GM23338 (cell line): Measurements from ENCODE around the gene TOR2A. TPM values are rescaled to one million over a fixed set of nuclear protein-coding genes. Genes with fewer than 3 reads are reported as not detected.

ENCODE experiments used
- polyA plus RNA-seq: library from polyadenylated mRNA; unstranded; fragments of >200 nt; fragmentation: Nextera tagmentation; extraction: Ambion mirVana; gene quantifications from 2 replicates; pipeline ENCODE4 v1.2.1, GENCODE V29; 2016
- total RNA-seq: library from RNA; depleted of rRNA; stranded (reverse); fragments of >200 nt; shearing (Covaris generic); gene quantifications from 2 replicates; pipeline ENCODE4 v1.2.3, GENCODE V29; 2014; rRNA removed

TOR2A gene
- total and polyA plus RNA-seq, 2 experiments from 2014 or later: 14.4 to 23.5 TPM

Other genes starting within 250 kb of the TOR2A start
- 48.6 and 76.4 TPM in 2 replicates for gene STXBP1, start 123.0 kb downstream of the TOR2A start, total RNA-seq
- gene STXBP1, start 123.0 kb downstream of the TOR2A start, polyA plus RNA-seq: 45.8 and 50.4 TPM in 2 replicates
- gene CFAP157, start 28.3 kb downstream of the TOR2A start, total RNA-seq: 0.17 TPM in 1 of 2 replicates, not detected in the other
- gene CFAP157, start 28.3 kb downstream of the TOR2A start, polyA plus RNA-seq: 0.55 and 0.78 TPM in 2 replicates
- gene PTRH1, start 19.6 kb downstream of the TOR2A start, total RNA-seq: 9.5 and 15.1 TPM in 2 replicates
- gene PTRH1, start 19.6 kb downstream of the TOR2A start, polyA plus RNA-seq: 18.6 and 18.9 TPM in 2 replicates
- gene TTC16, start 19.2 kb downstream of the TOR2A start, total RNA-seq: not detected in 2 replicates
- gene TTC16, start 19.2 kb downstream of the TOR2A start, polyA plus RNA-seq: not detected in 2 replicates
- 4.5 and 7.3 TPM in 2 replicates for gene SH2D3C, start 43.4 kb upstream of the TOR2A start, total RNA-seq
- 4.2 and 4.4 TPM in 2 replicates for gene SH2D3C, start 43.4 kb upstream of the TOR2A start, polyA plus RNA-seq
- 63.9 and 84.3 TPM in 2 replicates for gene CDK9, start 50.7 kb upstream of the TOR2A start, total RNA-seq
- gene CDK9, start 50.7 kb upstream of the TOR2A start, polyA plus RNA-seq: 49.7 and 58.5 TPM in 2 replicates
- 87.2 and 92.4 TPM in 2 replicates for gene FPGS, start 67.6 kb upstream of the TOR2A start, total RNA-seq
- gene FPGS, start 67.6 kb upstream of the TOR2A start, polyA plus RNA-seq: 40.7 and 43.5 TPM in 2 replicates
- gene ENG, start 119.4 kb upstream of the TOR2A start, total RNA-seq: 1.4 and 3.0 TPM in 2 replicates
- 2.6 TPM in 2 replicates for gene ENG, start 119.4 kb upstream of the TOR2A start, polyA plus RNA-seq
- 6.7 and 16.2 TPM in 2 replicates for gene AK1, start 142.4 kb upstream of the TOR2A start, total RNA-seq
- 35.5 and 36.3 TPM in 2 replicates for gene AK1, start 142.4 kb upstream of the TOR2A start, polyA plus RNA-seq
- 39.2 and 46.3 TPM in 2 replicates for gene ST6GALNAC6, start 164.3 kb upstream of the TOR2A start, total RNA-seq
- gene ST6GALNAC6, start 164.3 kb upstream of the TOR2A start, polyA plus RNA-seq: 20.7 and 21.5 TPM in 2 replicates
- 35.3 and 39.1 TPM in 2 replicates for gene ST6GALNAC4, start 181.7 kb upstream of the TOR2A start, total RNA-seq
- 7.9 and 8.1 TPM in 2 replicates for gene ST6GALNAC4, start 181.7 kb upstream of the TOR2A start, polyA plus RNA-seq
- gene PIP5KL1, start 195.5 kb upstream of the TOR2A start, total RNA-seq: 7.5 and 13.4 TPM in 2 replicates
- 19.5 and 25.1 TPM in 2 replicates for gene PIP5KL1, start 195.5 kb upstream of the TOR2A start, polyA plus RNA-seq
- 29.0 and 36.6 TPM in 2 replicates for gene DPM2, start 202.6 kb upstream of the TOR2A start, total RNA-seq
- 92.2 and 92.4 TPM in 2 replicates for gene DPM2, start 202.6 kb upstream of the TOR2A start, polyA plus RNA-seq
- 21.5 and 22.4 TPM in 2 replicates for gene EEIG1, start 245.7 kb upstream of the TOR2A start, total RNA-seq
- 11.2 and 11.5 TPM in 2 replicates for gene EEIG1, start 245.7 kb upstream of the TOR2A start, polyA plus RNA-seq